Thyroid gland (tissue), 4 donors: ENCODE data around the gene PTPRG. TPM values are rescaled to one million over a fixed set of nuclear protein-coding genes. Genes with fewer than 3 reads are reported as not detected.
A peak's percentile ranks its signal among the peaks of the same experiment; 100 is the strongest.

ENCODE experiments used
- DNase-seq, 2 donors: peaks; one replicate each; pipeline ENCODE4 v3.0.0-alpha.2; 2019
- H3K27ac ChIP-seq, 3 donors: fragments of 200-600 bp; sonication (generic); 1 replicate in 2 of 3; 2 replicates in 1 of 3; pipeline ENCODE4 v1.5.1; 2016 to 2019; ENCODE audit warnings: mild to moderate bottlenecking in 1 of 3, moderate library complexity in 1 of 3
- H3K27me3 ChIP-seq: fragments of 200-600 bp; sonication (generic); one replicate; pipeline ENCODE4 v1.5.1; 2019
- H3K36me3 ChIP-seq, 2 donors: fragments of 200-600 bp; sonication (generic); one replicate each; pipeline ENCODE4 v1.5.1; 2016 to 2019
- H3K4me1 ChIP-seq, 2 donors: fragments of 200-600 bp; sonication (generic); one replicate each; pipeline ENCODE4 v1.5.1; 2017 to 2019
- H3K4me3 ChIP-seq, 3 donors: fragments of 200-600 bp; sonication (generic); replicated peaks in 1 of 3; 1 replicate in 2 of 3; 2 replicates in 1 of 3; pipeline ENCODE4 v1.5.1; 2016; ENCODE audit warnings: mild to moderate bottlenecking in 1 of 3
- H3K9me3 ChIP-seq: fragments of 200-600 bp; sonication (generic); one replicate; pipeline ENCODE4 v1.5.1; 2017
- POLR2A ChIP-seq, 2 donors: fragments of 450-650 bp; IDR thresholded peaks; one replicate each; pipeline ENCODE4 v1.6.1; 2017; ENCODE audit warnings: antibody characterized with exemption in 2 of 2, mild to moderate bottlenecking in 2 of 2, moderate library complexity in 1 of 2
- WGBS, 2 donors: methylation state at CpG; one replicate each; pipeline ENCODE4 v1.1.5; 2017; 5-methylcytosine and 5-hydroxymethylcytosine counted together
- intact Hi-C: fragments of 100-400 bp; cut with DNase I; formaldehyde crosslinking; loops from one replicate; pipeline ENCODE4 v1.15.1; 2023
- total RNA-seq, 4 donors: library from RNA; depleted of rRNA; stranded (reverse); fragments of >200 nt; gene quantifications; one replicate each; pipeline ENCODE4 v1.2.3, GENCODE V29; 2016
- TF ChIP-seq, protein P1 (sequence below), 6 experiments: fragments of 200-600 bp in 3 of 6; fragments of 450-650 bp in 3 of 6; sonication (generic) in 3 of 6; IDR thresholded peaks; one replicate each; pipeline ENCODE4 v1.5.1; 2016 to 2019; ENCODE audit warnings: antibody characterized with exemption in 6 of 6, mild to moderate bottlenecking in 2 of 6, inconsistent platforms in 1 of 6, moderate library complexity in 1 of 6

PTPRG gene
- total RNA-seq, 4 donors from 2014 or later: 81.6 to 207 (median 132) TPM

DNA sequence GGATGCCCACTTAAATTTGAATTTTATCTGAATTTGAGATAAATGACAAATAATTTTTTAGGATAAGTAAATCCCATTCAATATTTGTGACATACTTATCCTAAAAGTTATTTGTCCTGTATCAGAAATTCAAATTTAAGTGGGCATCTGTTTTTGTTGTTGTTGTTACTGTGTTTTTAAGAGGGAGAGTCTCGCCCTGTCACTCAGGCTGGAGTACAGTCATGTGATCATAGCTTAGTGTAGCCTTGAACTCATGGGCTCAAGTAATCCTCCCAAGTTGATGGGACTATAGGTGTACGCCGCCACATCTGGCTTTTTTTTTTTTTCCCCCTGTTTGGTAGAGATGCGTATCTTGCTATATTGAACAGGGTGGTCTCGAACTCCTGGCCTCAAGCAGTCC is 283.0 kb downstream of the PTPRG start:
- no peak overlapping the region for H3K4me3 ChIP-seq
- H3K9me3 ChIP-seq: no peaks in the 10 kb centered on the region
- intact Hi-C loops: loop anchor here (10.0 kb wide), 1 partner anchor 280 kb away; the partner anchor contains the start of gene PTPRG
- H3K36me3 ChIP-seq: no peaks in the 10 kb centered on the region
- 96% methylated on average over 5 of the region's 5 CpGs for WGBS, 2 donors
- H3K4me1 ChIP-seq: peaks cover 39 to 58% of the 10 kb centered on the region in 2 donors
- no peaks in the 10 kb centered on the region for H3K27me3 ChIP-seq
- no peak for DNase-seq
- H3K27ac ChIP-seq: no peak overlapping the region
- TF ChIP-seq, protein P1, sequence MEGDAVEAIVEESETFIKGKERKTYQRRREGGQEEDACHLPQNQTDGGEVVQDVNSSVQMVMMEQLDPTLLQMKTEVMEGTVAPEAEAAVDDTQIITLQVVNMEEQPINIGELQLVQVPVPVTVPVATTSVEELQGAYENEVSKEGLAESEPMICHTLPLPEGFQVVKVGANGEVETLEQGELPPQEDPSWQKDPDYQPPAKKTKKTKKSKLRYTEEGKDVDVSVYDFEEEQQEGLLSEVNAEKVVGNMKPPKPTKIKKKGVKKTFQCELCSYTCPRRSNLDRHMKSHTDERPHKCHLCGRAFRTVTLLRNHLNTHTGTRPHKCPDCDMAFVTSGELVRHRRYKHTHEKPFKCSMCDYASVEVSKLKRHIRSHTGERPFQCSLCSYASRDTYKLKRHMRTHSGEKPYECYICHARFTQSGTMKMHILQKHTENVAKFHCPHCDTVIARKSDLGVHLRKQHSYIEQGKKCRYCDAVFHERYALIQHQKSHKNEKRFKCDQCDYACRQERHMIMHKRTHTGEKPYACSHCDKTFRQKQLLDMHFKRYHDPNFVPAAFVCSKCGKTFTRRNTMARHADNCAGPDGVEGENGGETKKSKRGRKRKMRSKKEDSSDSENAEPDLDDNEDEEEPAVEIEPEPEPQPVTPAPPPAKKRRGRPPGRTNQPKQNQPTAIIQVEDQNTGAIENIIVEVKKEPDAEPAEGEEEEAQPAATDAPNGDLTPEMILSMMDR (IDR thresholded peaks at IDR 0.05): no peak
- TF ChIP-seq POLR2A (IDR thresholded peaks at IDR 0.05): no peak

GRCh38 chr3:61846488-61846887 is 285.1 kb downstream of the PTPRG start:
- peak overlapping the region; percentile 18 to 82 (median 72) for H3K27ac ChIP-seq
- intact Hi-C loops: loop anchor here (10.0 kb wide), 1 partner anchor 282 kb away; the partner anchor contains the start of gene PTPRG
- TF ChIP-seq, protein P1 (IDR thresholded peaks at IDR 0.05): no peak
- TF ChIP-seq POLR2A (IDR thresholded peaks at IDR 0.05): no peak
- no peak overlapping the region for H3K4me3 ChIP-seq
- DNase-seq: peak in 1 of 2 donors; percentile 47
- 64 to 68% methylated on average over 2 of the region's 2 CpGs for WGBS, 2 donors
- no peaks in the 10 kb centered on the region for H3K27me3 ChIP-seq
- H3K9me3 ChIP-seq: no peaks in the 10 kb centered on the region
- no peaks in the 10 kb centered on the region for H3K36me3 ChIP-seq
- peaks cover 34 to 61% of the 10 kb centered on the region in 2 donors for H3K4me1 ChIP-seq

DNA sequence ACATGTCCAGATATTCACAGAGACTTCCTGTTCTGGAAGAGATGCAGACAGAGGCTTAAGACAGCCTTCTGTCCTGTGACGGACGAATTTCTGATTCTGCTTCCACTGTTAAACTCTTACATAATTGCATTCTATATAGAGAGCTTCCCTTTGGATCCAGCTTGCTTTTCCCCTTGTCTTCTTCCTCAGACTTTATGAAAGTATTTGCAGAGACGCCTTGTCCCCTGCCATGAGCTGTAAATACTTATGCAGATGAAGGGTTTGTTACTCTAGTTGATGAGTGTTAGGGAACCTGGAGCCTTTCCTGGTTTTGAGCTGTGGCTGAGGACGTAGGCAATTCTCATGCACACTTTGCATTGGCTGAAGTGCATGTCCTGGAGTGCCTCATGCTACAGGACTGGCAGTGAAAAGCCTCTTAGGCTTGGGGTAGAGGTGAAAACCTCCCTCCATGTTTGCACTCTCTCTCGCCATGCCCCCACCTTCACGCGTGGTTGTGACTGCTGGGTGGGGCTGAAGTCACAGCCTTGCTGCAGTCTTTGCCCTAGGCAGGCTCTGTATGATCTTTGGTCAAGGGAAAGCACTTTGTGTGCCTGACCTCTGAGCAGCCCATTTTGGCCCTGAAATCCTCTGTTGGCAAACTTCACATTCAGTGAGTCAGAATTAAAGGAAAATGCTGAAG is 286.6 kb downstream of the PTPRG start:
- WGBS, 2 donors: 35 to 36% methylated on average over 7 of the region's 7 CpGs
- DNase-seq: peak; percentile 44 to 52
- H3K4me1 ChIP-seq: peaks cover 31 to 53% of the 10 kb centered on the region in 2 donors

GRCh38 chr3:61848885-61849284 is 287.5 kb downstream of the PTPRG start:
- H3K27me3 ChIP-seq: no peaks in the 10 kb centered on the region
- peaks cover 31 to 53% of the 10 kb centered on the region in 2 donors for H3K4me1 ChIP-seq
- H3K4me3 ChIP-seq: no peak overlapping the region
- WGBS, 2 donors: 8 to 14% methylated on average over 3 of the region's 3 CpGs
- no peak for TF ChIP-seq POLR2A (IDR thresholded peaks at IDR 0.05)
- TF ChIP-seq, protein P1 (IDR thresholded peaks at IDR 0.05): no peak
- H3K9me3 ChIP-seq: no peaks in the 10 kb centered on the region
- intact Hi-C loops: loop anchor here (10.0 kb wide), 1 partner anchor 284 kb away; the partner anchor contains the start of gene PTPRG
- no peaks in the 10 kb centered on the region for H3K36me3 ChIP-seq
- H3K27ac ChIP-seq: peak overlapping the region; percentile 48 to 82 (median 72)
- DNase-seq: no peak

More for the DNA sequence above, 286.6 kb downstream of the PTPRG start:
- H3K36me3 ChIP-seq: no peaks in the 10 kb centered on the region
- H3K27me3 ChIP-seq: no peaks in the 10 kb centered on the region
- no peak overlapping the region for H3K4me3 ChIP-seq
- H3K27ac ChIP-seq: peak overlapping the region; percentile 14 to 82 (median 72)
- no peaks in the 10 kb centered on the region for H3K9me3 ChIP-seq
- intact Hi-C loops: loop anchor here (10.0 kb wide), 1 partner anchor 283 kb away; the partner anchor contains the start of gene PTPRG
- TF ChIP-seq, protein P1 (IDR thresholded peaks at IDR 0.05): no peak
- TF ChIP-seq POLR2A (IDR thresholded peaks at IDR 0.05): no peak

GRCh38 chr3:61853912-61854311 is 292.5 kb downstream of the PTPRG start:
- 42 to 83% methylated on average over 2 of the region's 2 CpGs for WGBS, 2 donors
- DNase-seq: no peak
- Histone ChIP-seq H3K27ac (no peak overlapping the region), H3K36me3 (no peaks in the 10 kb centered on the region), H3K4me1 (peaks cover 6 to 23% of the 10 kb centered on the region in 2 donors), H3K9me3 (no peaks in the 10 kb centered on the region), H3K4me3 (no peak overlapping the region), H3K27me3 (no peaks in the 10 kb centered on the region)
- intact Hi-C loops: no loop called here
- TF ChIP-seq, protein P1 (IDR thresholded peaks at IDR 0.05): no peak
- TF ChIP-seq POLR2A (IDR thresholded peaks at IDR 0.05): no peak
